GM19351 (cell line): ENCODE measurements around the gene SEZ6L.

Experiments used
- ATAC-seq: cut with Tn5 transposase; IDR thresholded peaks from one replicate; pipeline ENCODE4 v1.9.1; 2021; ENCODE audit warnings: mild to moderate bottlenecking, moderate library complexity; ENCODE audit not compliant: unreplicated experiment

SEZ6L gene

DNA sequence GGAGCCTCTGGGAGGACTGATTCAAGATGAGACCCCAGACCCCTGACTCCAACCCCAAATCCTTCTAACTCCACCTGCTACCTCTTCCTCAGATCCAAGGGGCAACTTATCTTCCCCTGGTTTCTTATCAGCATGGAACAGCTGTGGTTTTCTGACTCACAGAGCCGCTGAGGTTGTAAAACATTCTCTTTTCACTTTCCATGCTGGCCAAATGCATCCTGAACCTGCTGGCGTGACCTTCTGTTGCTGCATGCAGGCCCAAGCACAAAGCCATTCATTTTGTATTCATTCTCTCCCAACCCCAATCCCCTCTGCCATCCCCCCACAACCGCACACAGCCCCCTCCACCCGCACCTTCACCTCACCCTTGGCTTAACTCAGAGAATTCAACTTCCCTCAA, 70.3 kb downstream of the SEZ6L start:
- no peak for ATAC-seq

DNA sequence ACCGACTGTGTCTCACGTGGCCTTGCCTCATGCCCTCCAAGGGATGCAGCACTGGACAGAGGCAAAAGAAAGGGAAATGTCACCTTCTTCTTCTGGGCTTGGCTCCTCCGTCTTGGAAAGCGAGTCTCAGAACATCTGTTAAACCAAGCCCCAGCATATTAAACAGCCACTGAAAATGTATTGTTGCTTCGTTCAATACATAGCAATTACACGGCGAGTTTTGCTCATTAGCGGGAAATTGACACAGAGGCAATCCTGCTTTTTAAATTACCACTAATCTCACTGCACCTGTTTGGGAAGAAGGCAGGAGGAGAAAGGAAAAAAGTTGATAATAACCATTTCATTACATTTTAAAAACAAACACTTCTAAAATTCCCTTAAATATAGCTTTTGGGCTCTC, 72.1 kb downstream of the SEZ6L start:
- ATAC-seq = no peak

DNA sequence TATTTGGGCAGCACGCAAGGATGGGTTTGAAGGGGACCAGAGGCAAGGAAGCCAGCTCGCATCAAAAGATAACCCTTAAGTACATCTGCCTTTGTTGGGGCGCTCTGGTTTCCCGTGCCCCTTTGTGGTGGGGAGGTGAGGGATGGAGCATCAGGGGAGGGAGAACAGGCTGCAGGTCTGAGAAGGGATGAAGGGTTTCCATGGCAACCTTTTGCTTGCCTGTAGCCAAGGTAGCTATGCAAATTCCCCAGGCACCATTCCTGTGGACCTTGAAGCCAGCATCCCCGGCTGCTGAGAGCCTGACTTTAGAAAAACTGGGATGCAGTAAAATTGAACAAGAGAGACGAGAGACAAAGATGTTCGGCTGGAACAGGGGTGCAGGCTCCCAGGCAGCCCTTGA, 75.7 kb downstream of the SEZ6L start:
- no peak for ATAC-seq

DNA sequence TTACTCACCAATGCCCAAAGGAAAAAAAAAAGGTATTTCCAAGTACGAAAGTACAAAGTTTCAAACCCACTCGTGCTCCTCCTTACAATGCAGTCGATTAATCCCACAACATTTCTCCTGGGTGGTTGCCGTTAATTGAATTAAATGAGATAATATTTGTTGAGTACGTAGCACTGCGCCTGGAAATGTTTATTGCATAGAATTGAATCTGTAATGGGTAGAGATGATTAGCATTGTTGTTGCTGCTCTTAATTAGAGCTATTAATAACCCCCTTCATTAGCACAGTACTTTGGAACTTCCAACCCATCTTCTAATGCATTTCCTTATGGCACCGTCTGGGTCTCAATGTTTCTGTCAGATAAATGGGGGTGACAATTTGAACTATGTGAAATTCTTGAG, 77.3 kb downstream of the SEZ6L start:
- no peak for ATAC-seq

DNA sequence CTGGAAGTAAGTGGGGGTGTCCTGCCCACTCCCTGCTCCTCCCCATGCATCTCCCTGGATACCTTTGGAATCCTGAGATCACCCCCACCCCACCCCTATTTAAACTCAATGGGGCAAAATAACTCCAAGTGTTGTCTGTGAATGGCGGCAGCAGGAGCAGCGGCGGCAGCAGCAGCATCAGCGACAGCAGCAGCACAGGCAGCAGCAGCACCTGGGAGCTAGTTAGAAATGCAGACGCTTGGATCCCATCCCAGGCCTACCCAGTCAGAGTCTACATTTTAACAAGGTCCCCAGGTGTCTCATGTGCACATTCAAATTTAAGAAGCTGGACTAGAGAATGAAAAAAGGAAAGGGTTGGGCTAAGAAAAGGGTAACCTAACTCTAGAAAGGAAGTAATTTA, 82.6 kb downstream of the SEZ6L start:
- no peak for ATAC-seq

DNA sequence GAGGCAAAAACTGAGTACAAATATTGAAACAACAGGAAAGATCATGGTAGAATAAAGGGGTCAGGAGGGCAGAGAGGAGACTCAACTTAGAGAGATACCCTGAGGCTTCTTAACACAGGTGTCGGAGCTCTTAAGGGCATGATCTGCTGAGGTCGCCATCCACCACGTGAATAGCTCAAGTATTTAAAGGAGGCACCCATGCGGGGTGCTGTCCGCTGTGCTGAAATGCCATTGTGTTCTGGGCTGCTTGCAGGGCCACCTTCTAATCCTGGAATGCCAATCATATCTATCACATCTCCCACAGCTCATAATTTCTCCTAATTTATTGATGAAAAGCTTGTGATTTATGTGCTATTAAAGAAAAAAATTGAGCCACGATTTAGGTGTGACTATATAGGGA, 90.2 kb downstream of the SEZ6L start:
- ATAC-seq = no peak

DNA sequence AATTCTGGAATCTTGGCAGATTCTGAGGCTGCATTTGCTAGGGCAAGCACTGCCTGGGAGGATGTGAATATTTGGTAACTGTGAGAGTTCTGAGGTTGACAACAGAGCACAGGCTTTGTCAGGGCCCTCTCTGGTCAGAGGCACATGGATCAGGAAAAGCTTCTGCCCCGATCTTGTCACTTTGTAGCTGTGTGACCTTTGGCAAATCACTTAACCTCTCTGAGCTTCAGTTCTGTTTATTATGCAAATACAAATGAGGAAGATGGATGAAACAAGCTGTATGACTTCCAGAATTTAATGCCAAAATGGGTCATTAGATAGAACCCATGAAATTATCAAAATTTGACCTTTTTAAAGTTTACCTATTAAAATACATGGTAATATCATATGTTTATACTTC, 94.9 kb downstream of the SEZ6L start:
- no peak for ATAC-seq

DNA sequence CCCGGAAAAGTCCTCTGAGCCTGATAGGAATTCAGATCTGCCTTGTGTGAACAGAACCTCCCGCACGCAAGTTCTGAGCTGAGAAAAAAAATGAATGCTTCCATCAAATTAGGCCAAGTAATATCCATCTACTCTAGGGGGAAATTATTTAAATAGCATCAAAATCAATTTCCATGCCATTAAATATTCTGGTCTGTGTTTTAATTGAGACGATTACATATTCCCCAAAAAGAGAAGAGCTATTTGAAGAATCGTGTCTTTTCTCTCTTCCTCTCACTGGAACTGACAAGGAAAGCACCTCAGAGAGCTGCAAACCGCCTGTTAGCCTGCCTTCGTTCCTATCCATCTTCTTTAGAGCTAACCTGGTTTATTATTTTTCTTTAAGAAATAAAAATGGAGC, 96.0 kb downstream of the SEZ6L start:
- ATAC-seq = no peak

DNA sequence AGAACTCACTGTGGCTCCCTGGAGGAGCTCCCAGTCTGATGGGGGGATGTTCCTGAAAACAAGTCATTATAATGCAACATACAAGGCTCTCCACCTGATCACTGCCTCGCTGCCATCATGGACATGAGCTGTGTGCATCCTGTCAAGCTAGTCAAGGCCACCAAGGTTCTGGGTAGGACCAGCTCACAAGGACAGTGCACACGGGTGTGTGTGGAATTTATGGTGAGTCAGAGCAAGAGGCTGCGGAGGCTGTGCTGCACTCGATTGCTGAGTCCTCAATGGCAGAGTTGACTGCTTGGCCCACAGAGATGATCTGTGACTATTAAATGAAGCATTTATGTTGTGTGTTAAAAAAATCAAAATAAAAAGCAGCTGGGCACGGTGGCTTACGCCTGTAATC, 96.6 kb downstream of the SEZ6L start:
- no peak for ATAC-seq

DNA sequence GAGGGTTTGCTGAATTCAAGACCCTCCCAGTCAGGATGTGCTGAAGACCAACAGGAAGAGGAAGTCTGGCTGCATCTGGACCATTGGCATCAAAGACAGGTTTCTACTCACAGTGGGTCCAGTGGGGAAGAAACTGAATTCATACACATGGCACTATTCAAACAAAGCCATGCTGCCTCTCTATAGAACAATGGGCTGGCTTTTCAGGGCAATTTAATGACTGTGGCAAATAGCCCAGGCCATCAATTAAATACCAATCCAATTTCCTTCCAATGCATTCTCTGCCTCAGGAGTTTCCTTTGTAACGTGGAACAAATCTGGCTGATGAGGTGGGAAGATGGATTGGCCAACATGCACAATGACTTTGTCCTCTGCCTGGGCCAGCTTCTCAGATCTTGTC, 98.6 kb downstream of the SEZ6L start:
- no peak for ATAC-seq

DNA sequence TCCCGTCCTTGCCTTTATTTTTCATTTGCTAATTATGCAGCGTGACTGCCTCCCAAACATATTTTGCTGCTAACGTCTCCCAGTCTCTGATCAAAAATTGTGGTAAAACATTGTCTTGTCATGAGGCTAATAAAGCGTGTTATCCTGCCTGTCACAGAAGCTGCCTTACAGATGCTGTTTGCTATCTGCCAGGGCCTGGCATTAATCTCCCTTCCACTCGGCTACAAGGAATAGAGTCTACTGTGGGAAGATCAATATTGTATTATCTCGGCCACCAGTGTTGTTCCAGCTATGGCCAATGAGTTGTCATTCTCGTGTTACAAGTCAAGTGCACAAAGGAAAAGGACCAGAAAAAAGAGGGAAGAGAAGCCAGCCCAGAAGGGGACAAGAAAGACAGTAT, 100.3 kb downstream of the SEZ6L start:
- ATAC-seq = no peak

DNA sequence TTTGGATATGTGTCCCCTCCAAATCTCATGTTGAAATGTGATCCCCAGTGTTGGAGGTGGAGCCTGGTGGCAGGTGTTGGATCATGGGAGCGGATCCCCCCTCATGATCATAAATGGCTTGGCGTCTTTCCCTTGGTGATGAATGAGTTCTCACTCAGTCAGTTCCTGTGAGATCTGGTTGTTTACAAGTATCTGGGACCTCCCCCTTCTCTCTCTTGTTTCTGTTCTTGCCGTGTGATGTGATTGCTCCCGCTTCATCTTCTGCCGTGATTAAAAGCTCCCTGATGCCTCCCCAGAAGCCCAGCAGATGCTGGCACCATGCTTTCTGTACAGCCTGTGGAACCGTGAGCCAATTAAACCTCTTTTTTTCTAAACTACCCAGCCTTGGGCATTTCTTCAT, 102.2 kb downstream of the SEZ6L start:
- ATAC-seq = no peak

DNA sequence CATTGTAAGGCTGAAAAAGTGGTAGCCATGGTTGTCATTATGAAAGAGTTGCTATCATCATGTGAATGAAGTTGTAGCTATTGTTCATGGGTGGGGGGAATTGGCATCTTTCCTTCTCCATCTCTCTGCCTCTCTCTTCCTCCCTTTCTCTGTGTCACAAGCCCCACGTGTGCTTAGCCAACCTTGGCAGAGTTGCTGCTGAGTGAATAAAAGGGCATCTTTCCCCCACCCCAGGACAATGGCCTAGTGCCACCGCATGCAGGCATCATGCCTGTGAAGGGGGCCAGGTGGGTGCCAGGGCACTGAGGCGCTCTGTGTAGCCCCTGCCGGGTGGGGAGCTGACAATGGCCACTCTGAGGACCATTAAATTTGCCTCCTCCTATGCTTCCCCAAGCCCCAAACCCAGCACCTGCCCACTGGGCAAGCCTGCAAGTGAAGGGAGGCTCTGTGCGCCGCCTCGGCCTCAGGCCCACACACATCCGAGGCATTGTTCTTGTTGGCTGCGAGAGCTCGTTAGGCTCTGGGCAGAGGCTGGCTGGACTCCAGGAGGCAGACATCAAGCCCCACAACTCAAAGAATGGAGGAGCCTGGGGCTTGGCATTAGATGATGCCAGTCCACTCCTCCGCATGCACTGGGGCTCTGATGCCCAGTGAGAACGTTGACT, 103.9 kb downstream of the SEZ6L start:
- no peak for ATAC-seq

DNA sequence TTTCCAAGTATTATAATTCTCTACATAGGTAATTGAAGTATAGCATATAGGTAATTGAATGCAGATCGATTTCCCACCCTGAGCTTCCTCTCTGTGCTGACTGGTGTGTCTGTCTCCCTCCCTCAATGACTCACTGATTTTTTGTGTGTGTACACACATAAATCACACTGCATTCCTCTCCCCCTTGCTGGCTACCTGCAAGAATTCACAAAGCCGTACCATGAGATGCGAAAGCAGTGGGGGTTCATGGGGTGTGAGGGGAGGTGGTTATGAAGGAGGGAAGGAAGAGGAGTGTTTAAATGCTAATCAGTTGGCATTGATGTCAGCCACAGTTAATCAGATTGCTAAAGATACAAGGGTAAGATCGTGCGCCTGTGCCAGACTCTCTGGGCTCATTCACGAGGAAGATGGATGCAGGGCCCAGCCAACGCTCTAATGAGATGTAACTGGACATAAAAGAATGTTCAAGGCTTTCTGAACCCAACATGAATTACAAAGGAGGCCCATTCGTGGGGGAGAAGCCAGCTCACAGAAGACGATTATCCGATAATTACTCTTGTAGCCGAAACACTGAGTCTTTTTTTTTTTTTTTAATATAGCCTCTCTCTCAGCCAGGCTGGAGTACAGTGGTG, 107.4 kb downstream of the SEZ6L start:
- no peak for ATAC-seq

DNA sequence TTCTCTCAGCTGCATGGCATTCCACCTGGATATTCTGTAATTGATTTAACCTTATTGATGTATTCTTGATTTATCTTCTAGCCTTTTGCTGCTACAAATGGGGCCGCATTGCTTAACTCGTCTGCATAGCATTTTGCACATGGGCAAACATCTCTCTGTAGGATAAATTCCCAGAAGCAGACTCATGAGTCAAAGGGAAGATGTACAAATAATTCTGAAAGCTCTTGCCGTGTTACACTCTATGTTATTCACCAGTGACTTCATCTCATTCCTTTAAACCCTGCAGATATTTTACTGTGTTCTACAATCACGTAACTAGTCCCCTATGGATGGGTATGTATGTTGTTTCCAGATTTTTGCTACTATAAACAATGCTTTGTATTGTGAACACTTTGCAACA, 112.7 kb downstream of the SEZ6L start:
- no peak for ATAC-seq

DNA sequence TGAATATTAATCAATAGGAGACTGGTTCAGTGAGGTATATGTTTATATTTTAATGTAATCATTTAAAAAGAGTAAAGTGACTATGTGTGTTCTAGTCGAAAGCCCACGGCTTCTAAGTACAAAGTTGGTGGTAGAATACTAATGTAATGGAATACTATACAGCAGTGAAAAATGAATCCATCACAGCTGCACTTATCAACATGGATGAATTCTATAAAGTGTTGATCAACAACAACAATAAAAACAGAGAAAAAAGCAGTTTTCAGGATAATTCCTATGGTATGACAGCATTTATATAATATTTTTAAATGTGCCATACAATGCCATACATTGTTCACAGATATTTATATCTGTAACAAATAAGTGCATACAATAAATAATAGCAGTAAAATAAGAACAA, 114.1 kb downstream of the SEZ6L start:
- ATAC-seq = no peak

DNA sequence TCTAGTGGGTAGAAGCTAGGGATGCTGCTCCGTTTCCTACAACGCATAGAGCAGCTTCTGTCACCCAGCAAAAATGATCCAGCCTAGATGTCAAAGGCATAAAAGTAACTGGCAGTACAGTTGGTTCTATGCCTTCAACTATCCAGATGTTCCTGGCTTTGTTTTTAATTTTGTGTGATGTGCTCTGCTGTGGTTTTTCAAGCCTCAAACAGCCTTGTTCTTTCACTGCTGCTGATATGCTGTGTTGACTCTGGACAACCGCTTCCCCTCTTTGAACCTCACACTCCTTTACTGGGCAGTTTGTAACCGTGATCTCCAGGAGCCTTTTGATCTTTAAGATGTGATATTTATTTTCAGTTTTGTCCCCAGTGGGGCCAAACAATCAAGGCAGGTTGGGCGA, 116.4 kb downstream of the SEZ6L start:
- ATAC-seq = no peak

DNA sequence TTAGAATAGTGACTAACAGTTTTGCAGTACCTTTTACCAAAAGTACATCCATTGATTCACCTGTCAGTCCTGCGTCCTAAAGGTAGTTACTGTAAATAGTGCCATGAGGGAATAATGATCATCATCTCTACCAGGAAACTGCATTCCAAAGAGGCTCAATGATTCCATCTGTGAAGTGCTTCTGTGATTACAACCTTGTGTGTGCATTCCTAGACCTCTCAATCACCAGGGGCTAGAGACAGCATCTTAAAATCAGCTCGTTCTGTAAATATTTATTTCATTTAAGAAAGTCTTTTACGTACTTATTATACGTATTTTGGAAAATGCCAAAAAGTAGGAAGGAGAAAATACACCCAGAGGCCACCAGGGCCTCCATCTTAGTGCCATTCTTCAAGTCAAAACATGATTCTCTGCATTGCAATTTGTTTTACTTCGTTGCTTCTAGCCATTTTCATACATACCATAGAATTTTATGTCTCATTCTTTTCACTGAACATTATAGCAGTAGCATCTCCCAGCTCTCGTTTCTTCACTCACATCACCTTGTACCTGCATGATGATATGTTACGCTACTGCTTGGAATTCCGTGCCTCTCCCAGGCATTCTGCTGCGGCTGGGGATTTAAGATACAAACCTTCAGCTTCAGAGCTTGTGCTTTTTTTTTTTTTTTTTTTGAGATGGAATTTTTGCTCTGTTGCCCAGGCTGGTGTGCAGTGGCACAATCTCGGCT, 117.0 kb downstream of the SEZ6L start:
- ATAC-seq = no peak

DNA sequence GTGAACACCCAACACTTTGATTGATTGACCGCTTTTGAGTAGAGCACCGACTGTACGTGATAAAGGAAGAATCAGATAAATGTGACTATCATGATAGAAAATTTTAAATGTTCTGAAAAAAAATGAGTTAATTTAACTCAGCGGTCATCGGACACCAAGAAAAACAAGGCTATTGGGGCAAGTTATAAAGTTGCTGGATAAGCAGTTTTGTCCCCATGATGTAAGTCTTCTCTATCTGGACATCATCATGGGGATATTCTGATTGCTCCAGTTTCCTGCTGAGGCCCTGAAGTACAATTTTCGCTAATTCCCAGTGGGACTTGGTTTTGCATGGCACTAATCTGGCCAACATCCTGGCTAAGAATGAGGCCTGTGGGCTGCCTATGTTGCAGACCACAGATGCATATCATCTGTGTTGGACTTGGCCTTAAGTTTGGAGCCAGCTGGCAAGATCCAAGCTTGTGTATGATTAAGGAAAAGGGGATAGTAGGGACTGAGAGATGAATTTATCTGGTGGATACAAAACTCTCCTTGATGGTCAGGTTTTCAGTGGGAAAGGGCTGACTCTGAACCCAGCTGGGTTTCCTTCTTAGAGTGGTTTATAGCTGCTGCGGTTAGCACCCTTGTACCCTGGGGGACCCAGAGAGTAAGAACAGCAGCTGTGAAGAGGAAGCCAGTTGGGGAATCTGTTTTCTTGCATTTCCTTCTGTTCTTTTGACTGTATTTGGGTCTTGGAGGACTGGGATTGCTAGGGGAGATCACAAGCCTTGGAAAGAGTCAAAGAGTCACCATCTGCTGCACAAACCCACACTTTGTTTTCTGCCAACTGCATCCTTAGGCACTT, 118.3 kb downstream of the SEZ6L start:
- ATAC-seq = no peak

DNA sequence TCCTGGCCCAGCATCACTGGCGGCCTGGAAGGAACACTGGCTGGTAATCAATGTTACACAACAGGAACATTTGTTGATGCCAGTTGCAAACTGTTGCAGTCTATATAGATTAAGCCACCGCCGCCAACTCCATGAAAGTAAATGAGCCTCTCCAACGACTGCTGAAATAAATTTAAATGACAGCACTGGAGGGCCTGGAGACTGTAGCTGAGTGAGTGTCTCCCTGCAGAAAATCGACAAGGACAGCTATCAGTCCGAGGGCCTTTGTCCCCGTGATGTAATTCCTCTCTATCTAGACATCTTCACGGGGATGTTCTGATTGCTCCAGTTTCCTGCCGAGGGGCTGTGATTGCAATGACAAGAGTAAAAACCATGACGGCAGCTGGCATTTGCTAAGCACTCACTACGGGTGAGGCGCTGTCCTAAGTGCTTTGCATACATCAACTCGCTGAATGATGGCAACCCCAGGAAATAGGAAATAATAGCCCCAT, 120.4 kb downstream of the SEZ6L start:
- no peak for ATAC-seq

DNA sequence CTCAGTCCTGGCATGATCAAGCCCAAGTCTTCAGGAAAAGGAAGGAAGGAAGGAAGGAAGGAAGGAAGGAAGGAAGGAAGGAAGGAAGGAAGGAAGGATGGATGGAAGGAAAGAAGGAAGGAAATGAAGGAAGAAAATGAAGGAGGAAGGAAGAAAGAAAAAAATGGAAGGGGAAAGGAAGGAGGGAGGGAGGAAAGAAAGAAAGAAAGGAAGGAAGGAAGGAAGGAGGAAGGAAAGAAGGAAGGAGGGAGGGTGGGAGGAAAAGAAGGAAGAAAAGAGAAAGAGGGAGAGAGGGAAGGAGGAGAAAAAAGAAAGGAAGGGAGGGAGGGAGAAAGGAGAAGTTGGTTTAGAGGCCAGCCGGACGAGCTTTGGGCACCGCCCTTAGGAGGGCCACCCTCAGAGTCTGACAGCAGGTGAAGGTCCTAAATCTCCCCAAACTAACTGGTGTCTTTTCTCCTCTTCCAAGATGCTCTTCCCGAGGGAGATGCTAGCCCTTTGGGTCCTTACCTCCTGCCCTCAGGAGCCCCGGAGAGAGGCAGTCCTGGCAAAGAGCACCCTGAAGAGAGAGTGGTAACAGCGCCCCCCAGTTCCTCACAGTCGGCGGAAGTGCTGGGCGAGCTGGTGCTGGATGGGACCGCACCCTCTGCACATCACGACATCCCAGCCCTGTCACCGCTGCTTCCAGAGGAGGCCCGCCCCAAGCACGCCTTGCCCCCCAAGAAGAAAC, 122.8 kb downstream of the SEZ6L start:
- ATAC-seq = no peak
